ENCODE measurements around the gene HIVEP2. TPM values are rescaled to one million over a fixed set of nuclear protein-coding genes. Genes with fewer than 3 reads are reported as not detected.

The HIVEP2 gene
- total and polyA plus RNA-seq, 2 experiments from 2014 or later = 8.3 to 21.0 TPM

DNA sequence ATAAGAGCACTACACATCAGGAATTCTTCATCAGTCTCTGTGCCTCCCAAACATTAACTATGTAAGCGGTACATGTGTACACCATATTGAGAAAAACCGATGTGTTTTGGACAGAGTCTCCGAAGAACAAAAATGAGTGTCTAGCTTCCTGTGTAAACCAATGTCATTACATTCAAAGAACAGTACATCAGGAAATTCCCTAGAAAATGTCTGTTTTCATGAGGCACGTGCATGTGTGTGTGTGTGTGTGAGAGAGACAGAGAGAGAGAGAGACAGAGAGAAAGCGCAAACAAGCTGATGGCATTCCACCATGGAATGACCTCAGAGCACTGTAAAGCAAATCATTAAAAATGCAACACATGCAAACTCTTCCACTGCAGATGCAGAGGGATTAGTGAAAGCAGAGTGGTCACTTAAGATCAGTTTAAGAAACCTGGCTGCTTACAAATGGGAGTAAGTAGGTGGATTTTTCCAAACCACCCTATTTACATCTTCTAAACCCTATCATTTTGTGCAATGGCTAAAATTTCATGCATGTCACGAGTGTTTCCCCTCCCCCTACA is 133.9 kb downstream of the HIVEP2 start:
- Histone ChIP-seq H3K4me1 (ENCODE audit: insufficient read depth) (peaks cover 3% of the 10 kb centered on the region; the same call in 1 of the 2 replicates), H3K4me2 (ENCODE audit: unreplicated experiment) (no peak overlapping the region), H4K20me1 (ENCODE audit: insufficient read depth) (no peaks in the 10 kb centered on the region), H3K9ac (no peak overlapping the region), H3K79me2 (ENCODE audit: insufficient read depth) (peaks cover 96% of the 10 kb centered on the region), H3K9me3 (ENCODE audit: low read depth) (no peaks in the 10 kb centered on the region), H3K4me3 (no peak overlapping the region), H2AFZ (no peak overlapping the region), H3K36me3 (ENCODE audit: low read depth) (no peaks in the 10 kb centered on the region), H3K9me2 (ENCODE audit: insufficient read depth) (no peaks in the 10 kb centered on the region), H3K27me3 (replicated peaks; ENCODE audit: insufficient read depth) (no peaks in the 10 kb centered on the region), H3K27ac (no peak overlapping the region), H3F3A (ENCODE audit: insufficient read depth) (no peaks in the 10 kb centered on the region)
- WGBS, 2 experiments (ENCODE audit: low coverage in 1 of 2, low lambda C conversion rate in 2 of 2, missing lambda C conversion rate in 2 of 2) = 70 to 75% methylated on average over 6 of the region's 6 CpGs
- TF ChIP-seq EZH2phosphoT487 (IDR thresholded peaks at IDR 0.05; ENCODE audit: insufficient read depth, low read depth) (no peak), EZH2 (IDR thresholded peaks at IDR 0.05; ENCODE audit: insufficient read depth, poor library complexity, severe bottlenecking) (no peak)
- no peak for DNase-seq
- in situ Hi-C loops (cut with MboI) = no loop called here

DNA sequence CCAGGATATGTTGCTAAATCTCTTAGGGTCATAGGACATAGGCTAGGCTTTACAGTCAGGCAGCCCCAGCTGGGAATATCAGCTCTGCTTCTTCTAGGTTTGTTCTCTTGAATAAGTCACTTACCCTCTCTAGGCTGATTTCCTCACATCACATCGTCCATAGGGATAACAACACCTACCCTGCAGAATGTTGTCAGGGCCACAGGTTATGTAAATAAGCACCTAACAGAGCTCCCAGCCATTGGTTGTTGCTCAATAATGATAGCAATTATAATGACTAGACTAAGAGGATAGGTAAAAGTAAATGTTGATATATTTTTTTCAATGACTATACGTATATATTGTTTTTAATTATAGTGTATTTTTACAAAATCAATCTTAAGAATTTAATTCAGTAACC is 135.0 kb downstream of the HIVEP2 start:
- in situ Hi-C loops (cut with MboI) = no loop called here
- no peaks in the 10 kb centered on the region for H4K20me1 ChIP-seq (ENCODE audit: insufficient read depth)
- no peaks in the 10 kb centered on the region for H3F3A ChIP-seq (ENCODE audit: insufficient read depth)
- H3K4me2 ChIP-seq (ENCODE audit: unreplicated experiment) = no peak overlapping the region
- no peaks in the 10 kb centered on the region for H3K4me1 ChIP-seq (ENCODE audit: insufficient read depth)
- peaks cover 96% of the 10 kb centered on the region for H3K79me2 ChIP-seq (ENCODE audit: insufficient read depth)
- no peak for TF ChIP-seq EZH2phosphoT487 (IDR thresholded peaks at IDR 0.05; ENCODE audit: insufficient read depth, low read depth)
- no peak for TF ChIP-seq EZH2 (IDR thresholded peaks at IDR 0.05; ENCODE audit: insufficient read depth, poor library complexity, severe bottlenecking)
- H3K9me2 ChIP-seq (ENCODE audit: insufficient read depth) = no peaks in the 10 kb centered on the region
- no peaks in the 10 kb centered on the region for H3K36me3 ChIP-seq (ENCODE audit: low read depth)
- whole genome bisulfite sequencing, 2 experiments (ENCODE audit: low coverage in 1 of 2, low lambda C conversion rate in 2 of 2, missing lambda C conversion rate in 2 of 2) = 95 to 96% methylated on average over 2 of the region's 2 CpGs
- H3K27me3 ChIP-seq (replicated peaks; ENCODE audit: insufficient read depth) = no peaks in the 10 kb centered on the region
- H3K27ac ChIP-seq = no peak overlapping the region
- H3K4me3 ChIP-seq = no peak overlapping the region
- no peaks in the 10 kb centered on the region for H3K9me3 ChIP-seq (ENCODE audit: low read depth)
- no peak overlapping the region for H2AFZ ChIP-seq
- no peak overlapping the region for H3K9ac ChIP-seq
- no peak for DNase-seq

DNA sequence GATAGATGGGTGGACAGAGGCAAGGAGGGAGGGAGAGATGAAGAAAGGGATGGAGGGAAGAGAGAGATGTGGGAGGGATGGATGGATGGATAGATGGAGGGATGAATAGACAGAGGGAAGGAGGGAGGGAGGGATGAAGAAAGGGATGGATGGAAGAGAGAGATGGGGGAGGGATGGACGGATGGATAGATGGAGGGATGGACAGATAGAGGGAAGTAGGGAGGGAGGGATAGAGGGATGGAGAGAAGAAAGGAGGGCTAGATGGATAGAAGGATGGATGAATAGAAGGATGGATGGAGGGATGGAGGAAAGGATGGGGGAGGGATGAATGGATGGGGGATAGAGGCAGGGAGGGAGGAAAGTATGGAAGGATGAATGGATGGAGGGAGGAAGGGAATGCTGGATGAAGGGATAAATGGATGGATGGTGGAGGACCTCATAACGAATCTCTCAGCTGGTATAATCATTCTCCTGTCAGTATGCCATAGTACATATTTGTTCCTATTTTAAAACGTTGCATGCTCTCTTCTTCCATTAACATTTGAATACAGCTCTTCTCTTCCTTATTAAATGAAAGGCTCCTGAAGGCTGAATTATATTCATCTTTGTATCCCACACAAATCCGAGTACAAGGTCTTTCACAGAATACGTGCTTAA is 136.4 kb downstream of the HIVEP2 start:
- TF ChIP-seq EZH2phosphoT487 (IDR thresholded peaks at IDR 0.05; ENCODE audit: insufficient read depth, low read depth) = no peak
- TF ChIP-seq EZH2 (IDR thresholded peaks at IDR 0.05; ENCODE audit: insufficient read depth, poor library complexity, severe bottlenecking) = no peak
- H3K27me3 ChIP-seq (replicated peaks; ENCODE audit: insufficient read depth) = no peaks in the 10 kb centered on the region
- H3K9me2 ChIP-seq (ENCODE audit: insufficient read depth) = no peaks in the 10 kb centered on the region
- H3K36me3 ChIP-seq (ENCODE audit: low read depth) = no peaks in the 10 kb centered on the region
- no peak overlapping the region for H2AFZ ChIP-seq
- no peaks in the 10 kb centered on the region for H3K9me3 ChIP-seq (ENCODE audit: low read depth)
- in situ Hi-C loops (cut with MboI) = no loop called here
- no peak overlapping the region for H3K4me3 ChIP-seq
- no peak overlapping the region for H3K4me2 ChIP-seq (ENCODE audit: unreplicated experiment)
- H3K9ac ChIP-seq = no peak overlapping the region
- DNase-seq = no peak
- H3K4me1 ChIP-seq (ENCODE audit: insufficient read depth) = no peaks in the 10 kb centered on the region
- WGBS, 2 experiments (ENCODE audit: low coverage in 1 of 2, low lambda C conversion rate in 2 of 2, missing lambda C conversion rate in 2 of 2) = 85 to 89% methylated on average over 5 of the region's 5 CpGs
- peaks cover 96% of the 10 kb centered on the region for H3K79me2 ChIP-seq (ENCODE audit: insufficient read depth)
- no peak overlapping the region for H3K27ac ChIP-seq
- no peaks in the 10 kb centered on the region for H3F3A ChIP-seq (ENCODE audit: insufficient read depth)
- no peaks in the 10 kb centered on the region for H4K20me1 ChIP-seq (ENCODE audit: insufficient read depth)

DNA sequence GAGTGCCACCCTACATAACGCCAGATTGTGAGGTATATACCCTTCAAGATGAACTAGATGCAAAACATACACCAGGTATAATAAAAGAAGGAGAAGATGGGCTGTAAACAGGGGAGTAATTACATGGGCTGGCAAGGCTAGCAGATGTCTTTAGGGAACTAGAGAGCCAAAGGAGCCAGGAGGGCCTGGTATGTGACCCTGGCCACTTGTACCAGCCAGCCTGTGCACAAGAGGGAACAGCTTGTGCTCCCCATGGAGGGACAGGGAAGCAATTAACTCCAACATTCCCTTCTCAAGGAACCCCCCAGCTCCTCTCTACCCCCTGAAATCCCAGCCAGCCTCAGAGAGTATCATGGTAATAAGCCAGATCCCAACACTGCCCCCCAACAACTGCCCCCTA is 139.9 kb downstream of the HIVEP2 start:
- Histone ChIP-seq H3K9ac (no peak overlapping the region), H3K9me2 (ENCODE audit: insufficient read depth) (no peaks in the 10 kb centered on the region), H3K36me3 (ENCODE audit: low read depth) (no peaks in the 10 kb centered on the region), H3K79me2 (ENCODE audit: insufficient read depth) (peaks cover 93% of the 10 kb centered on the region), H3K4me3 (no peak overlapping the region), H2AFZ (no peak overlapping the region), H3K27me3 (replicated peaks; ENCODE audit: insufficient read depth) (no peaks in the 10 kb centered on the region), H3K4me1 (ENCODE audit: insufficient read depth) (peaks cover 27% of the 10 kb centered on the region), H3K9me3 (ENCODE audit: low read depth) (no peaks in the 10 kb centered on the region), H3K27ac (no peak overlapping the region), H4K20me1 (ENCODE audit: insufficient read depth) (no peaks in the 10 kb centered on the region), H3K4me2 (ENCODE audit: unreplicated experiment) (no peak overlapping the region), H3F3A (ENCODE audit: insufficient read depth) (peaks cover 26% of the 10 kb centered on the region)
- in situ Hi-C loops (cut with MboI) = no loop called here
- no peak for TF ChIP-seq EZH2 (IDR thresholded peaks at IDR 0.05; ENCODE audit: insufficient read depth, poor library complexity, severe bottlenecking)
- no peak for DNase-seq
- WGBS, 2 experiments (ENCODE audit: low coverage in 1 of 2, low lambda C conversion rate in 2 of 2, missing lambda C conversion rate in 2 of 2) = 100% methylated on average over 1 of the region's 1 CpG
